NCI-H2107 treated with DMSO at 0.1 percent for 48 hours (cell line): ENCODE results near the gene NRROS.

Experiments
- DNase-seq: peaks from one replicate; lab custom pipeline; 2025; ENCODE audit not compliant: unreplicated experiment; lab: John Stamatoyannopoulos, UW

The NRROS gene

DNA sequence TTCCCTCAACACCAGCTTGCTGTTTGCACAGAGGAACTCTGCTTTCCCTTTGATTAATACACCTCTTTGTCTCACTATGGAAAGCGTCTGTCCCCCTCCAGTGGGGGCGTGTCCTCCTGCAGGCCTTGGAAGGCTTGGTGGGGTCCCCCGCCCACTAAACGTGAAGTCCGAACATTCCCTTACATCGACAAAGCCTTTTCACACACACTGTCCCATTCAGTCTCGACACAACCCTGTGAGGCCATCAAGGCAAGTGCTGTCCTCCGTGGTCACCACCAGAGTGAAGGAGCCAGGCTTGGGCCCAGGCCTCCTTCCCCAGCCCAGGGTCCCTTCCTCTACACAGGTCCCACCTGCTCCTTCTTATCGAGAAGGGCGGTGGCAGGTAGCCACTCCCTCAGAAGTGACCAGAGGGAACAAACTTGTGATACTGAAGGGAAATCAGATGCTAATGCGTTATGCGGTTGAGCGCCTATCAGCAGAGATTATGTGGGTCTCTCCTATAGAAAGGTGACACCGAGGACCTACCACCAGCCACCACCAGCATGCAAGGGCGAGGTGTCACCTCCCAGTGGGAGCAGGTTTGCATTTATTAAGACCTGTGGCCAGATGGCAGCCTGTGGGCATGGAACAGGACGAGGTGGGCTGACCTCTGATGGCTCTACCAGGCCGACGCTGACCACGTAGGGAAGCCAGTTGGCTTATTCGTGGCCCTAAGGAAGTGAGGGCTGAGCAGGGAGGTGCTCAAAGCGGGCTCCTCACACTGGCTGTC, 6.6 kb downstream of the NRROS start:
- no peak for DNase-seq

DNA sequence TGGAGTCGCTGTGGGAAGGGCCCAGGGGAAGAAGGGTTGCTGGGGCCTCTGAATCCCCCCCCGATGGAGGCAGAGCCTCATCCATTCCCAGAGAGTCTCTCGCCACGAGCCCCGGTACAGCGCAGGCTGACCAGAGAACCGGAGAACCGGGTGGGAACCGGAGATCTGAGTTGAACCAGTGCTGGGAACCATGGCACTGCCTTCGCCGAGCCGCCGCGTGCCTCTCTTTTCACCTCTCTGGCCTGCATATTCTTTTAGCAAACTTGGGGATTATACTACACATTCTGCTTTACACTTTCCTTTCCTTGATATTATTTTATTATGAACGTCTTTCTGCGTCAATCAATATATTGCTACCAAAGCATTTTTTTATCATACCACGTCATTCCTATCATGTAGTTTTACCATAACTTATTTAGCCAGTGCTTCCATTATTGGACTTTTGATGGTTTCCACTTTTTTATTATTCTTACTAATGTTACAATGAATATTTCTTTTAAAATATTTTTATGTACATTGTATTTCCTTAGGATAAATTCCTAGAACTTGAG, 7.2 kb downstream of the NRROS start:
- no peak for DNase-seq

DNA sequence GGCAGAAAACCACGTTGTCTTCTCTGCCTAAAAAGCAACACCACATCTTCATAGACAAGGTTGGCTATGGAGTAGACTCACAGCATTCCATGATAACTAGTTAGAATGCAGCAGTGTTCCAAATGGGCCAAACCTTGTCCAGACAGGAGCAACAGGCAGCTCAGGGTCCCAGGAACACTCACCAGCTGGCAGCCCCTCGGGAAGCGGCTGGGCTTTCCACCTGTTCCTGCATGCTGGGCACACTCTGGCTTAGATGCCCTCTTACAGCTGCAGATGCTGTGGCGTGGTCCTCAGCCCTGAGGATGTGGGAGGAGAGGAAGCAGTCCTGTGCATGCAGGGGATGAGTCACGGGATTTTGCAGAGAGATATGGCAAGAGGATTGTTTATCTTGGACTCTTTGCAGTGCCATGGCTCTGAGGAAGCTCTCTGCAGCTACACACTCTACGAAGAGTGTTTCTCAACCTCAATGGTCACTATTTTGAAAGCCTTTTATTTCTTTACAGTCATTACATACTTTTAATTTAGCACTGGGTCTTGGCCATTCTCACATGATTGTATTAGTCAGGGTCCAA, 11.3 kb downstream of the NRROS start:
- DNase-seq = no peak

DNA sequence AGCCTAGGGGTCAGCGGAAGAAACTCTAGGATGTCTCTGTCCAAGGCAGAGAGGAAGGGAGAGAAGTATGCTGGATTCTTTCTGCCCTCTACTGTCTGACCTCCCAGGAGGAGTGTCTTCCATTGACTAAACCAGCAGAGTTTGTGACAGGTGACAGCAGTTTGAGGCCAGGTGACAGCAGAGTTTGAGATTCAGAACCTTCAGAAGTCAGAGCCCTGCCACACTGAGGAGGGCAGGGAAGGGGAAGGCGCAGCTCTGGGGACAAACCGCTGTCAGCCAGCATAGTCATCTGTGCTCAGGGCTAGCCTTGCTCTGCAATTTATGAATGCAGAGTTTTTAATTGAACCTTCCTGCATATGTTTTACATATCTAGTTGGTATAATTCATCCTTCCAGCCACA, 12.3 kb downstream of the NRROS start:
- no peak for DNase-seq

DNA sequence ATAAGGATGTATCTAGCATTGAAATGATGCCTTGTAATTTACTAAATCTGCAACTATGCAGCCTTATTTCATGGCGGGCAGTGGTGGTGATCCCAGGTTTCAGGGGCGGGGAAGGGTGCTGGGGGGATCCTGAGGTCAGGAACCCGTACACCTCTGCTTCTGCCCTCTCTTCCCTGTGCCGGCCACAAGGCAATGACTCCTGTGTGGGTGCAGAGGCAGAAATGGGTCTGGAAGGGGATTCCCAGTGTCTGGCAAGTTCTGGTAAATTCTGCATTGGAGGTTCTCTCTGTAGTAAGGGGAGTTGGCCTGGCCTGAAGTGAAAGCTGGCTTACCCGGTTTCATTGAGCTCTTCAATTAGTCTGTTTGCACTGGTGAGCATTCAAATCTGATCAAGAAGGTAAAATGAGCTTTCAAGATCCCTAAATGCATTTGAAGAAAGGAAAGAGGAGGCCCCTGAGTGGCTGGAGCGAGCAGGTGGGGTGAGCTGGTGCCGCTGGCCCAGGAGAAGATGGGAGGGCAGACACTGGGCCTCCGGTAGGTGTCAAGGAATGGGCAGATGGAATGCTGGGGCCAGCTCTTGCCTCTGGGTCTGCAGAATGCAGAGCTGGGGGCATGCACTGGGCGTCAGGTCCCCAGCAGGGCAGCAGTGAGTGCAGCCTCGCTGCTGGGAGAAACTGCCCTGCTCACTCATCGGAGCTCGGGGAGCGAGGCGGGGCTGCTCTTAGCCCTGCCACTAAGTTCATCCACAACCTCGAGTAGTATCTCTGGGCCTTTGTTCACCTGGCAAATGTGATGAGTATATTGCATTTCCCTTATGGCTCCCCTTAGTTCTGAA, 13.7 kb downstream of the NRROS start:
- no peak for DNase-seq

DNA sequence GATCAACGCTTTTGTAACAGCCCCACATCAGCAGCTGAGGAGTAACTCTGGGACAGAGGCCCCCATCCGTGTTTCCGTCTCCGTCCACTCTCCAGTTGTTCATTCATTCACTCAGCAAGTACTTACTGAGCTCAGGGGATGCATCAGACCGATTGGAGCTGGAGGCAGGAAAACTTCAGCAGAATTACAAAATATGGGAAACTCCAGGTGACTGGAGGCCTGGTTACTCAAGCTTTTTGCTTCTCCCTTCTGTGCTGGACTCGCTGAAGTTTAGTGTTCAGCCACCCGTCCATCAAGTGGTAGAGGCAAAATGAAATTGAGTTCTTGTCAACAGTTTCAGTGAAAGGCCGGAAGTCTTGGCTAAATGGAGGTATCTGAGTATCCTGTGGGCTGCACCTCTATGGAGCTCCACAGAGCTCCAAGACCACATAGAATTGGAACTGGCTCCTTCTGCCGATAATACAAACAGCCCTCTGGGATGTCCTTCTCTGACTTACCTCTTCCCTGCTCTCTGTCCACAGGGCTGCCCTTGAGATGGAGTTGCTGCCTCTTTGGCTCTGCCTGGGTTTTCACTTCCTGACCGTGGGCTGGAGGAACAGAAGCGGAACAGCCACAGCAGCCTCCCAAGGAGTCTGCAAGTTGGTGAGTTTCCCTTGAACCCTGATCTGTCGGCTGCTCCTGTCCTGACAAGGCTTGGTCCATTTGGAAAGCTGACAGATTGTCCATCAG, 14.7 kb downstream of the NRROS start:
- no peak for DNase-seq

DNA sequence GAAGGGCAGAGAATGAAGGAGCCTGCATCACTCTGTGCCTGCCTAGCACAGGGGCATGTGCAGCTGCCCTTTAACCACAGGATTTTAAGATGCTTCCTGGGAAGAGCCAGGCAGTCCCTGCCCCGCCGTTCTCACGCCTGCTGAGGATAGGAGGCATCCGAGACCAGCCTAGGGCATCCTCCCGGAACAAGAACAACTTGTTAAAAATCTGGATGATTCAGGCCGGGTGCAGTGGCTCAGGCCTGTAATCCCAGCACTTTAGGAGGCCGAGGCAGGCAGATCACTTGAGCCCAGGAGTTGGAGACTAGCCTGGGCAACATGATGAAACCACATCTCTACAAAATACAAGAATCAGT, 15.2 kb downstream of the NRROS start:
- no peak for DNase-seq

DNA sequence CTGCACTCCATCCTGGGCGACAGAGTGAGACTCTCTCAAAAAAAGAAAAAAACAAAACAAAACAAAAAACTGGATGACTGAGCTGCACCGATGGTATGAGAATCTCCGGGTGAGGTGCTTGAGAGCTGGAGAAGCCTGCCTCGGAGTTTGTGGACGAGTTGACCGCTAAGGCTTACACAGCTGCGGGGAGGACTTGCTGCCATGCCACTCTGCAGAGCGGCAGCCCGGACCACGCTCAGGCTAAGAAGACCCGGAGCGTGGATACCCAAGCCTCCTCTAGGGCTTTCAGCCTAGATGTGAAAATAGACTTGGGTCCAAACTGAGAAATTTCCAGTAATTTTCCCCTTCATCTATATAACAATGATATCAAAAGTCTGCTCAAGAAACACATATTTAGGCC, 16.0 kb downstream of the NRROS start:
- no peak for DNase-seq

DNA sequence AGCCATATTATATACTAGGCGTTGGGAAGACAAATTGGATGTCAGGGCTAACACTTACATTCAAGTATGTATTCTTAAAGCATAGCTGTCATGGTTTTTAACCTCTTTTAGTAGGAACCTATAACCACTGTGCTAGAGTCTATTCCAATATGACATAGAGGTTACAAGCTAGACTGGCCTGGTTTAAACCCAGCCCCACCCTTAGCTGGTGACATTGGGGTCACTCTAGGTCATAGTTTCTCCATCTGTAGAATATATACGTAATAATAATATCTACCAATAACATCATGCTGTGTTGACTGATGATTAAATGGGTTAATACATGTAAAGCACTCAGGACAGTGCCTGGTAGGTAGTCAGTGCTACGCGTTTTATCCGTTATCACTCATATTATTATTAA, 16.7 kb downstream of the NRROS start:
- DNase-seq = no peak

DNA sequence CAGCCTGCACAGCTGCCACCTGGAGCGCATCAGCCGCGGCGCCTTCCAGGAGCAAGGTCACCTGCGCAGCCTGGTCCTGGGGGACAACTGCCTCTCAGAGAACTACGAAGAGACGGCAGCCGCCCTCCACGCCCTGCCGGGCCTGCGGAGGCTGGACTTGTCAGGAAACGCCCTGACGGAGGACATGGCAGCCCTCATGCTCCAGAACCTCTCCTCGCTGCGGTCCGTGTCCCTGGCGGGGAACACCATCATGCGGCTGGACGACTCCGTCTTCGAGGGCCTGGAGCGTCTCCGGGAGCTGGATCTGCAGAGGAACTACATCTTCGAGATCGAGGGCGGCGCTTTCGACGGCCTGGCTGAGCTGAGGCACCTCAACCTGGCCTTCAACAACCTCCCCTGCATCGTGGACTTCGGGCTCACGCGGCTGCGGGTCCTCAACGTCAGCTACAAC, 20.4 kb downstream of the NRROS start:
- no peak for DNase-seq

DNA sequence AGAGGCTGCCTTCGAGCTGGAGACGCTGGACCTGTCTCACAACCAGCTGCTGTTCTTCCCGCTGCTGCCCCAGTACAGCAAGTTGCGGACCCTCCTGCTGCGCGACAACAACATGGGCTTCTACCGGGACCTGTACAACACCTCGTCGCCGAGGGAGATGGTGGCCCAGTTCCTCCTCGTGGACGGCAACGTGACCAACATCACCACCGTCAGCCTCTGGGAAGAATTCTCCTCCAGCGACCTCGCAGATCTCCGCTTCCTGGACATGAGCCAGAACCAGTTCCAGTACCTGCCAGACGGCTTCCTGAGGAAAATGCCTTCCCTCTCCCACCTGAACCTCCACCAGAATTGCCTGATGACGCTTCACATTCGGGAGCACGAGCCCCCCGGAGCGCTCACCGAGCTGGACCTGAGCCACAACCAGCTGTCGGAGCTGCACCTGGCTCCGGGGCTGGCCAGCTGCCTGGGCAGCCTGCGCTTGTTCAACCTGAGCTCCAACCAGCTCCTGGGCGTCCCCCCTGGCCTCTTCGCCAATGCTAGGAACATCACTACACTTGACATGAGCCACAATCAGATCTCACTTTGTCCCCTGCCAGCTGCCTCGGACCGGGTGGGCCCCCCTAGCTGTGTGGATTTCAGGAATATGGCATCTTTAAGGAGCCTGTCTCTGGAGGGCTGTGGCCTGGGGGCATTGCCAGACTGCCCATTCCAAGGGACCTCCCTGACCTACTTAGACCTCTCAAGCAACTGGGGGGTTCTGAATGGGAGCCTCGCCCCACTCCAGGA, 21.1 kb downstream of the NRROS start:
- peak; percentile 86 for DNase-seq

DNA sequence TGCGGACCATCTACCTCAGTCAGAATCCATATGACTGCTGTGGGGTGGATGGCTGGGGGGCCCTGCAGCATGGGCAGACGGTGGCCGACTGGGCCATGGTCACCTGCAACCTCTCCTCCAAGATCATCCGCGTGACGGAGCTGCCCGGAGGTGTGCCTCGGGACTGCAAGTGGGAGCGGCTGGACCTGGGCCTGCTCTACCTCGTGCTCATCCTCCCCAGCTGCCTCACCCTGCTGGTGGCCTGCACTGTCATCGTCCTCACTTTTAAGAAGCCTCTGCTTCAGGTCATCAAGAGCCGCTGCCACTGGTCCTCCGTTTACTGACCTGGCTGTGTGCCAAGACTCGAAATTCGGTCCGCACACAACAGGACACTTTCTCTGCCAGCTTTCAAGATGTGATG, 21.9 kb downstream of the NRROS start:
- no peak for DNase-seq

DNA sequence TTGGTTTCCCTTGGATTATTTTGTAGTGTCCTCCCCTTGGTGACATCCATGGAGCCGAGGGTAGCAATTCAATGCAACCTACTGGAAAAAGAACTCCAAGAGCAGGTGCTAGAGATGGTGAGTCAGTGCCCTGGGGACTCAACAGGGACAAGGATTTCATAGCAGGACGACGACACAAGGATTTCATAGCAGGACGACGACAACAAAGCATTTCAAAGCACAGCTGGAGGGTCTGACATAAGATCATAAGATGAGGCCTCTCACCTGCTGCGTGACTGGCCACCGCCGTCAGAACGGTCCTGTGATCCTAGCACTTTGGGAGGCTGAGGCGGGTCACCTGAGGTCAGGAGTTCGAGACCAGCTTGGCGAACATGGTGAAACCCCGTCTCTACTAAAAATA, 22.5 kb downstream of the NRROS start:
- DNase-seq = peak; percentile 82

DNA sequence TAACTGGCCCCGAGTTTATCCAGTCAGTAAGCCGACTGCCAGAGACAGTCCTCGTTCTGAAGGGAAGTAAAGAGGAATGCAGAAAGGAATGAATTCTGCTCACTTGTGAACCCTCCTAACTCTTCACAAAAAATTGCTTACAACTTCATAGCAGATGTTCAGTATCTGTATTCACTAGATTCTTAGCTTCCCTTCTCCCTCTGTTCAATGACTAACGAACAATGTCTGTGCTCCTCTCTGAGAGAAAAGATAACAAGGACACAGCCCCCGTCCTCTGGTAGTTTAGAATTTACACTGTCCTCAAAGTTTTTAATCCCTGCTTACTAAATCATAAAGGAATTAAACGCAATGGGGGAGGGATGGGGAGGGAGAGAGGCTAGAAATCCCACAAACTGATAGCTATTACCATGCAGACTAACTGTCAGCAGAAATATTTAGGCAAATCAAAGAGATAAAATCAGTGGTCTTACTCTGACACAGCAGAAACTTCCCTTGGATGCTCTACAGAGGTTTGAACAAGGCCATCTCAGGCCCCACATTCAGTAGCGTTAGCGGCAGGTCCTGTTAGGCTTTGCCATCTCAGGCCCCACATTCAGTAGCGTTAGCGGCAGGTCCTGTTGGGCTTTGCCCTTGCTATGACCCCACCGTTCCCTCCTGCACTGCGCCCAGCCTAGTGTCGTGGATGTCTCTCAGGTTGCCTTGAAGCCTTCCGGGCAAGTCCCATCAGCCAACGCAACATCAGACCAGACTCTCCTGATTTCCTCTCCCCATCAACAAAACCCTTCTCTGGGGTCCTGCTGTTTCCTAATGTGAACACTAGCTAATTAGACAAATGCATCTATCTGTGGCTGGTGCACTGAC, 23.4 kb downstream of the NRROS start:
- DNase-seq = no peak

DNA sequence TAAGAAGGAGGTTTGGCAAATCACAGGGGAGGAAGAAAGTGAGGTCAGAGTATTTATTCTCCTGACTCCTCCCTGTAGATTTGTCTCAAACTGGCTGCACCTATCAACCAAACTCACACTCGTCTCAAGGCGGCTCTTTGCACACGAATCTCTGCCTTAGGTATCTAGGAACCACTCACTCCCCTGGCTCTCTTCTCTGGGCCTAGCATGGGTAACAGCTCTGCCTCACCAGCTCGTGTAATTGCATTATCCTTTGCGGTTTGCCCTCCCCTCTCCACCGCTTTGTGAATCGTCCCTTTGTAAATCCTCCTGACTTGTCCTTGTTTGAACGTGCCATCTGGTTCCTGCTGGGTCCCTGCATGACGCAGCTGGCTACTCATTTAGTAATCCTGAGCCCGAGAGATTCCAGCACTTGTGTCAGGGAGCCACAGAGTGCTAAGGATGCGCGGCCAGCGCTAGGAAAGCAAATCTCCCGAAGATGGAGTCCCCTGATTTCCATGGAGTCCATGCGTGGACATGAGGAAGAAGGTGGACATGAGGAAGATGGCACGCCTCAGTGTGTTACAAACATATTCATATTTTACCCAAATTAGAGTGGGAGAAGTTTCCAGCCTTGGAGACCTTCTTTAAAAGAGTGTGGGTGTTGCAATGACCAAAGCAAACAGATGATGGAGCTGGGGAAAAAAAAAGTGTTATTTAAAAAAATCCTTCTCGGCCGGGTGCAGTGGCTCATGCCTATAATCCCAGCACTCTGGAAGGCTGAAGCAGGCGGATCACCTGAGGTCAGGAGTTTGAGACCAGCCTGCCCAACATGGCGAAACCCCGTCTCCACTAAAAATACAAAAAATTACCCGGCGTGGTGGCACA, 26.7 kb downstream of the NRROS start:
- peak; percentile 100 for DNase-seq

DNA sequence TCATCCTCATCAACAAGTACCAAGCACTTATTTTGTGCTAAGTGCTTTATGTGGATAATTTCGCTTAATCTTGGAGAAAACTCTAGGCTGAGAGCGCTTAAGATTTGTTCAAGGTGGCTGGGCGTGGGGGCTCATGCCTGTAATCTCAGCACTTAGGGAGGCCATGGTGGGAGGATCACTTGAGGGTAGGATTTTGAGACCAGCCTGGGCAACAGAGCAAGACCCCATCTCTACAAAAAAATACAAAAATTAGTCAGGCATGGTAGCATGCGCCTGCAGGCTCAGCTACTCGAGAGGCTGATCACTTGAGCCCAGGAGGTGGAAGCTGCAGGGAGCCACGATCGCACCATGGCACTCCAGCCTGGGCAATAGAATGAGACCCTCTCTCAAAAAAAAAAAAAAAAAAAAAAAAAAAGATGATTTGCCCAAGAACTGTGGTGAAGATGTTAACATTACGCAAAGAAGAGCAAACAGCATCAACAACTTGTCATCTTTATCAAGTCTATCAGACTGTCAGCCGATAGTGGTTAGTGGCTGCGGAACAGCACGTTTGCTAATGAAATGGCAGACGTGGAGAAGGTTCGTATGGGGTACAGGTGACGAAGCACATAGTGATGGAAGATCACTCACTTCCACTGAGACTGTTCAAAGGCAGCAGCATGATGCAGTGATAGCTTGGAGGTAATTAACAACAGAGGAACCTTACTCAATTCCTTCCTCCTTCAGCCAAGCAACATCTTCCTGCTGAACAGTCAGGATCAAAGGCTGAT, 27.7 kb downstream of the NRROS start:
- no peak for DNase-seq

DNA sequence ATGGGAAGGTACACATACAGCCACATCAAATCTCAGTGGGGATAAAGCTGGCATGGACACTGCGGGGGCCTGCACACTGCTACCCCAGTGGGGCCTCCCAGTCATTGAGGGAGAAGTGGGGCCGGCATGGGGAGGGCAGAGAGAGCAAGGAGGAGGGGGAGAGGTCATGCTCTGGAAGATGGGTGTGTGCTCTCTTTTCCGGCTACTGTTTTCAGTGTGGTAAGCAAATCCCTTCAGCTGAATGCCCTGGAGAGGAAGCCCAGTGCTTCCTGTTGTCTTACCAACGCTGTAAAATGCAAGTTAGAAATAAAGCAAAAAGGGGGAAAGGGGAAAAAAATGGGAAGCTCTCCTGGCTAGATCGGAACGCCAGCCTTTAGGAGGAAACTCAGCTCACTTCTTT, 30.8 kb downstream of the NRROS start:
- DNase-seq = no peak

DNA sequence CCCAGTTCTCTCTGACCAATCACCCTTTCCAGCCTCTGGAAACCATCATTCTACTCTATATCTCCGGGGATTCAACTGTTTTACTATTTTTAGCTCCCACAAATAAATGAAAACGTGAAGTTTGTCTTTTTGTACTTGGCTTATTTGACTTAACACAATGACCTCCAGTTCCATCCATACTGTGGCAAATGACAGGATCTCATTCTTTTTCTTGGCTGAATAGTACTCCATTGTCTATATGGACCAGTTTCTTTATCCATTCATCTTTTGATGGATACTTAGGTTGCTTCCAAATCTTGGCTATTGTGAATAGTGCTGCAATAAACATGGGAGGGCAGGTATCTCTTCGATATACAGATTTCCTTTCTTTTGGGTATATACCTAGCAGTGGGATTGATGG, 34.1 kb downstream of the NRROS start:
- DNase-seq = no peak
